Chondrocyte (in vitro differentiated cells): ENCODE data around the gene DFFB. TPM values are rescaled to one million over a fixed set of nuclear protein-coding genes. Genes with fewer than 3 reads are reported as not detected.
A peak's percentile ranks its signal among the peaks of the same experiment; 100 is the strongest.

Source experiments
- DNase-seq: peaks from one replicate; pipeline ENCODE4 v3.0.0; 2021; ENCODE audit warnings: mixed read lengths, low spot score
- H3K27ac Mint-ChIP-seq: one replicate; pipeline ENCODE4 v1.8.0; 2021; ENCODE audit warnings: mild to moderate bottlenecking, moderate library complexity, mixed read lengths; ENCODE audit not compliant: unreplicated experiment
- H3K27me3 Mint-ChIP-seq: 2 replicates; pipeline ENCODE4 v1.8.0; 2021; ENCODE audit warnings: low read depth, mixed read lengths
- H3K36me3 Mint-ChIP-seq: 2 replicates; pipeline ENCODE4 v1.8.0; 2021; ENCODE audit warnings: low read depth, mixed read lengths
- H3K4me1 Mint-ChIP-seq: 2 replicates; pipeline ENCODE4 v1.8.0; 2021; ENCODE audit warnings: low read depth, mild to moderate bottlenecking, mixed read lengths
- H3K4me3 Mint-ChIP-seq: one replicate; pipeline ENCODE4 v1.8.0; 2021; ENCODE audit warnings: mild to moderate bottlenecking, moderate library complexity, mixed read lengths; ENCODE audit not compliant: unreplicated experiment
- H3K9me3 Mint-ChIP-seq: 2 replicates; pipeline ENCODE4 v1.8.0; 2021; ENCODE audit warnings: low read depth, mixed read lengths
- total RNA-seq: library from RNA; stranded (reverse); gene quantifications from 3 replicates; pipeline ENCODE4 v1.2.1, GENCODE V29; 2021
- TF ChIP-seq, protein P1 (sequence below): fragments of 200-600 bp; sonication (generic); IDR thresholded peaks from 2 replicates; pipeline ENCODE4 v1.5.0; 2021; ENCODE audit warnings: antibody characterized with exemption, mild to moderate bottlenecking, moderate library complexity

Gene DFFB
- total RNA-seq, 1 donor from 2014 or later: 8.2 TPM

DNA sequence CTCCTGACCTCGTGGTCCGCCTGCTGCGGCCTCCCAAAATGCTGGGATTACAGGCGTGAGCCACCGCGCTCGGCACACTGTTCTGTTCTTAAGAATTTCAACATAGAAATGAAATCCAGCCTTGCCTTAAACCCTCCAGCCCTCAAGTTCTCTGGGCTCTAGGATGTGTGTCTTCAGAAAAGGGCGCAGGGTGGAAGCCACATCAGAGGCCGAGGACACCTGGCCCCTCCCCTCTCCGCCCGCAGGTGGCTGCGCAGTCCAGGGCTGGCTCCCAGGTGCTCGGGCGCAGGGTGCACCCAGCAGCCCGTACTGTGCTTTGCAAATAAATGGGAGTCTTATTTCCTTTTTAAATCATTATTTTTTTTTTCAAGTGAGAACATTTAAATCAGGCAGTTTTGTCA, 44.8 kb downstream of the DFFB start:
- H3K9me3 Mint-ChIP-seq: peaks cover 14% of the 10 kb centered on the region
- no peaks in the 10 kb centered on the region for H3K36me3 Mint-ChIP-seq
- no peak overlapping the region for H3K4me3 Mint-ChIP-seq
- peaks cover 29% of the 10 kb centered on the region for H3K4me1 Mint-ChIP-seq
- DNase-seq: peak; percentile 68
- H3K27me3 Mint-ChIP-seq: no peaks in the 10 kb centered on the region
- no peak overlapping the region for H3K27ac Mint-ChIP-seq
- TF ChIP-seq, protein P1, sequence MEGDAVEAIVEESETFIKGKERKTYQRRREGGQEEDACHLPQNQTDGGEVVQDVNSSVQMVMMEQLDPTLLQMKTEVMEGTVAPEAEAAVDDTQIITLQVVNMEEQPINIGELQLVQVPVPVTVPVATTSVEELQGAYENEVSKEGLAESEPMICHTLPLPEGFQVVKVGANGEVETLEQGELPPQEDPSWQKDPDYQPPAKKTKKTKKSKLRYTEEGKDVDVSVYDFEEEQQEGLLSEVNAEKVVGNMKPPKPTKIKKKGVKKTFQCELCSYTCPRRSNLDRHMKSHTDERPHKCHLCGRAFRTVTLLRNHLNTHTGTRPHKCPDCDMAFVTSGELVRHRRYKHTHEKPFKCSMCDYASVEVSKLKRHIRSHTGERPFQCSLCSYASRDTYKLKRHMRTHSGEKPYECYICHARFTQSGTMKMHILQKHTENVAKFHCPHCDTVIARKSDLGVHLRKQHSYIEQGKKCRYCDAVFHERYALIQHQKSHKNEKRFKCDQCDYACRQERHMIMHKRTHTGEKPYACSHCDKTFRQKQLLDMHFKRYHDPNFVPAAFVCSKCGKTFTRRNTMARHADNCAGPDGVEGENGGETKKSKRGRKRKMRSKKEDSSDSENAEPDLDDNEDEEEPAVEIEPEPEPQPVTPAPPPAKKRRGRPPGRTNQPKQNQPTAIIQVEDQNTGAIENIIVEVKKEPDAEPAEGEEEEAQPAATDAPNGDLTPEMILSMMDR: no peak

DNA sequence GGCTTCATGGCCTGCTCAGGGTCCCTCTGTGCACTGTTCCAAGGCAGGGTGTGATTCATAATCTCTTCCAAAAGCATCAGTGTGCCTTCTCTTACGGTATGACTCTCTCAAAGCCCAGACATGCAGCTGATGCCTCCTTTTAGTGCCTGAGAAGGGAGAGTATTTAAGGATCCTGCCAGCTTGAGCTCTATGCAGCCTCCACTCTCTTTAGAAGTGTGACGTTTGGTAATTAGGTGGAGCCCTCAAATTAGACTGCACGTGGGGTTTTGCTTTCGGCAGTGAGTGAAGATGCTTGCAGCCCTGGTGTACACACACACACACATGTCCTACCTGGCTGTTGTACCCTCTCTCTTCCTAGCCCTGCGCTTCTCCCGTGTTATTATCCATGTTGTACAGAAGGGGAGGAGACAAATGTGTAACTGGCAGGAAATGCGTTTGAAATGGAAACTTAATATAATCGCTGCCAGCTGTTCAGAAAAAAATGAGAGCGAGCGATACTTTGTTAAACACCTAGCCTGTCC, 45.4 kb downstream of the DFFB start:
- TF ChIP-seq, protein P1: no peak
- H3K4me1 Mint-ChIP-seq: peaks cover 26% of the 10 kb centered on the region
- H3K27ac Mint-ChIP-seq: no peak overlapping the region
- no peaks in the 10 kb centered on the region for H3K27me3 Mint-ChIP-seq
- no peaks in the 10 kb centered on the region for H3K36me3 Mint-ChIP-seq
- H3K9me3 Mint-ChIP-seq: peaks cover 11% of the 10 kb centered on the region
- no peak for DNase-seq
- H3K4me3 Mint-ChIP-seq: no peak overlapping the region

DNA sequence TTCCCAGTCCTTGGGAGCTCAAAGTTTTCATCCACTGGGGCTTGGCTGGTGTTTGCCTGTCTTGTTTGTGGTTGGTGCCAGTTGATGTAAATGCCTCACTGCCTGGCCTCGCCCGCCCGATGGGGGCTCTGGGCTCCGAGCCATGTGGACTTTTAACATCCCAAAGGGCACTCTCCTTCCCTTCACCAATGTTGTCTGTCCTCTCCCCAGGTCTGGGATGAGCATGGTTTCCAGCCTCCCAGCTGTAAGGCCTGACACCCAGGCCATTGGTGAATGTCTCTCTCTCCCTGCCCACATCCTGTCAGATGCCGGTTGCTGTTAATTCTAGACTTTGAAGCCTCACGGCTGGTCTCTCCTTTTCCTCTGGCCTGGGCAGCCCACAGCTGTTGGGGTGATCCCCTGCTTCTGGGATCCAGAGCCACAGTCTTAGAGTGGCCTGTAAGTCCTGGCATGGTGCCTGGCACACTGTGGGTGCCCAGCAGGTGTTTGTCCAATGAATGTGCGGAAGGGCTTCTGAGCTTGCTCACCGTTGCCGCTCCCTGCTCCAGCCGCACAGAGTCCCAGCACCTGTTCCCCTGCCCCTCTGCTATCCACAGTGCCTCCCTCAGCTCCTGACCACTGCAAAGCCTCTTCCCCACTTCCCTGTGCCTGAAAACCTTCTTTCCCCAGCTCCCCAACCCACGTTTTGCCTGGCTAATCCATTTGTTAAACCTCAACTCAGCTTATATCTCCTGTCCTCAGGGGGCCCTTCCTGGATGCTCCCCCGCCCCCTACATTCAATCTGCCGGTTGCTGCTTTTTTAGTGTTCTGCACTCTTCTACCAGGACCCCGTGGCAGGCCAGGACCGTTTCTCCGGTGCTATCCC, 46.1 kb downstream of the DFFB start:
- Mint-ChIP-seq H3K9me3 (peaks cover 7% of the 10 kb centered on the region), H3K4me3 (no peak overlapping the region)
- peak; percentile 59 for DNase-seq

GRCh38 chr1:3904006-3904842, 46.9 kb downstream of the DFFB start:
- no peaks in the 10 kb centered on the region for H3K9me3 Mint-ChIP-seq
- DNase-seq: peak; percentile 81
- H3K36me3 Mint-ChIP-seq: no peaks in the 10 kb centered on the region
- H3K27me3 Mint-ChIP-seq: peaks cover 7% of the 10 kb centered on the region
- H3K27ac Mint-ChIP-seq: no peak overlapping the region
- TF ChIP-seq, protein P1: no peak
- no peak overlapping the region for H3K4me3 Mint-ChIP-seq
- peaks cover 11% of the 10 kb centered on the region for H3K4me1 Mint-ChIP-seq

More for the DNA sequence above, 46.1 kb downstream of the DFFB start:
- Mint-ChIP-seq H3K4me1 (peaks cover 19% of the 10 kb centered on the region), H3K27ac (no peak overlapping the region), H3K27me3 (peaks cover under 1% of the 10 kb centered on the region), H3K36me3 (no peaks in the 10 kb centered on the region)
- TF ChIP-seq, protein P1: no peak

DNA sequence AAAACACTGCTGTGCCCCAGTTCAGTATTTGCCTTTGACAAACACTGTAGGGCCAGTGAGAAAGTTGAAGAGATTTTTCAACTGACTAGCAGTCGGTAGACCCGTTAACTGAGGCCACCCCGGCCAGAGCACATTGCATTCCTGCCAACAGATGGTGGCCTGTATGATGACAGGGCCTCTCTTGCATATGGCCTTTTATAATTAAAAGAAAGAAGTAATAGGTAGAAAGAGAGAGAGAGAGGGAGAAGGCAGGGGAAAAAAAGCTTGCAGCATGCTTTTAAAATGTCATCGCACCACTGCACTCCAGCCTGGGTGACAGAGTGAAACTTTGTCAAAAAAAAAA, 47.5 kb downstream of the DFFB start:
- Mint-ChIP-seq H3K4me3 (no peak overlapping the region), H3K4me1 (peaks cover 8% of the 10 kb centered on the region), H3K9me3 (no peaks in the 10 kb centered on the region), H3K36me3 (no peaks in the 10 kb centered on the region), H3K27ac (no peak overlapping the region), H3K27me3 (peaks cover 9% of the 10 kb centered on the region)
- TF ChIP-seq, protein P1: no peak
- DNase-seq: no peak
